A549 (cell line): ENCODE measurements around the gene TMEM95. TPM values are rescaled to one million over a fixed set of nuclear protein-coding genes. Genes with fewer than 3 reads are reported as not detected.
A peak's percentile ranks its signal among the peaks of the same experiment; 100 is the strongest.

ENCODE experiments used
- ATAC-seq, 2 experiments: fragments of 200-7000 bp in 1 of 2; fragments of >200 bp in 1 of 2; cut with Nextera tagmentation in 1 of 2; cut with Tn5 transposase in 1 of 2; 3 replicates each; pipeline versions ENCODE4 v1.8.0 to v1.9.1; 2018 to 2020; ENCODE audit warnings: mild to moderate bottlenecking in 1 of 2, moderate library complexity in 1 of 2
- CTCF ChIA-PET: fragments of 300-600 bp; sonication (Branson Sonifier 250); formaldehyde crosslinking; extraction: SDS; loops from one replicate; lab custom pipeline; 2021; ENCODE audit warnings: antibody characterized with exemption, inconsistent platforms; lab: Yijun Ruan, JAX
- POLR2A ChIA-PET: fragments of 350-600 bp; formaldehyde crosslinking; extraction: SDS; loops from one replicate; lab custom pipeline; 2021; ENCODE audit warnings: antibody characterized with exemption, inconsistent platforms; lab: Yijun Ruan, JAX
- DNase-seq, 2 experiments: peaks; one replicate each; pipeline versions ENCODE4 v3.0.0 to v3.0.0-alpha.2; 2011 to 2016; ENCODE audit warnings: low read depth in 1 of 2, low spot score in 1 of 2
- FAIRE-seq: peaks from 2 replicates; lab custom pipeline; 2011; peaks lifted over from hg19 to GRCh38; lab: Jason Lieb, UNC
- H3K27ac ChIP-seq, 2 experiments: fragments of >200 bp; sonication (Bioruptor Twin); formaldehyde crosslinking; 3 replicates each; pipeline ENCODE4 v1.5.1; 2016 to 2017
- H3K4me1 ChIP-seq: fragments of >200 bp; sonication (Bioruptor Twin); formaldehyde crosslinking; 3 replicates; pipeline ENCODE4 v1.6.1; 2016
- H3K4me2 ChIP-seq: fragments of >200 bp; sonication (Bioruptor Twin); formaldehyde crosslinking; 3 replicates; pipeline ENCODE4 v1.6.1; 2016
- H3K4me3 ChIP-seq: fragments of >200 bp; sonication (Bioruptor Twin); formaldehyde crosslinking; 3 replicates; pipeline ENCODE4 v1.5.1; 2016
- H3K9me3 ChIP-seq: fragments of >200 bp; sonication (Bioruptor Twin); formaldehyde crosslinking; 3 replicates; pipeline ENCODE4 v1.6.1; 2016
- CBX8 ChIP-seq: fragments of 200-600 bp; sonication (generic); IDR thresholded peaks from 2 replicates; pipeline ENCODE4 v1.6.1; 2016
- EHF ChIP-seq: fragments of 250-450 bp; sonication (Bioruptor Pico); IDR thresholded peaks from 2 replicates; pipeline ENCODE4 v1.5.0; 2020; ENCODE audit warnings: mild to moderate bottlenecking
- EP300 ChIP-seq, 2 experiments: fragments of >200 bp; sonication (Bioruptor Twin); formaldehyde crosslinking; IDR thresholded peaks; 2 replicates in 1 of 2; 3 replicates in 1 of 2; pipeline ENCODE4 v1.6.1; 2016 to 2017
- FOXS1 ChIP-seq: fragments of 250-450 bp; sonication (Bioruptor Pico); IDR thresholded peaks from 2 replicates; pipeline ENCODE4 v1.5.0; 2020; ENCODE audit warnings: mild to moderate bottlenecking, moderate library complexity
- HDAC2 ChIP-seq: fragments of 200-600 bp; sonication (generic); IDR thresholded peaks from 2 replicates; pipeline ENCODE4 v1.6.1; 2016
- HMGXB4 ChIP-seq: fragments of 250-450 bp; sonication (Bioruptor Pico); IDR thresholded peaks from 2 replicates; pipeline ENCODE4 v1.5.0; 2021; ENCODE audit warnings: mild to moderate bottlenecking, moderate library complexity, borderline replicate concordance
- HOXB13 ChIP-seq: fragments of 250-450 bp; sonication (Bioruptor Pico); IDR thresholded peaks from 2 replicates; pipeline ENCODE4 v1.5.0; 2020; ENCODE audit warnings: low read depth, mild to moderate bottlenecking, moderate library complexity
- JUN ChIP-seq, 2 experiments: fragments of >200 bp; sonication (Bioruptor Twin); formaldehyde crosslinking; IDR thresholded peaks; 2 replicates in 1 of 2; 3 replicates in 1 of 2; pipeline ENCODE4 v1.6.1; 2016 to 2017
- KDM1A ChIP-seq: fragments of 200-600 bp; sonication (generic); IDR thresholded peaks from 2 replicates; pipeline ENCODE4 v1.6.1; 2016; ENCODE audit warnings: low read depth, mild to moderate bottlenecking
- PHF8 ChIP-seq: fragments of 200-600 bp; sonication (generic); IDR thresholded peaks from 2 replicates; pipeline ENCODE4 v1.6.1; 2016; ENCODE audit warnings: low read depth, mild to moderate bottlenecking, antibody characterized with exemption, moderate library complexity, borderline replicate concordance
- POLR2A ChIP-seq: IDR thresholded peaks from 2 replicates; pipeline ENCODE4 v1.6.1; 2012; ENCODE audit warnings: mild to moderate bottlenecking, low read length
- RFX5 ChIP-seq: fragments of 450-650 bp; IDR thresholded peaks from 2 replicates; pipeline ENCODE4 v1.7.1; 2014; ENCODE audit warnings: antibody characterized with exemption, mild to moderate bottlenecking, moderate library complexity
- RNF2 ChIP-seq: fragments of 200-600 bp; sonication (generic); IDR thresholded peaks from 2 replicates; pipeline ENCODE4 v1.6.1; 2016; ENCODE audit warnings: low read depth, mild to moderate bottlenecking, antibody characterized with exemption, moderate library complexity, borderline replicate concordance
- TFCP2L1 ChIP-seq: fragments of 250-450 bp; sonication (Bioruptor Pico); IDR thresholded peaks from 2 replicates; pipeline ENCODE4 v1.5.0; 2021; ENCODE audit warnings: mild to moderate bottlenecking
- USF2 ChIP-seq: fragments of 450-650 bp; IDR thresholded peaks from 2 replicates; pipeline ENCODE4 v1.6.1; 2014; ENCODE audit warnings: antibody characterized with exemption
- ZFP36 ChIP-seq: fragments of 450-650 bp; IDR thresholded peaks from 2 replicates; pipeline ENCODE4 v1.6.1; 2014; ENCODE audit warnings: borderline replicate concordance; ENCODE audit not compliant: partially characterized antibody
- ZSCAN20 ChIP-seq: fragments of 250-450 bp; sonication (Bioruptor Pico); IDR thresholded peaks from 2 replicates; pipeline ENCODE4 v1.8.0; 2022; ENCODE audit warnings: mild to moderate bottlenecking, moderate library complexity
- WGBS: methylation state at CpG from one replicate; pipeline ENCODE4 v1.1.6; 2017; ENCODE audit errors: missing lambda C conversion rate; 5-methylcytosine and 5-hydroxymethylcytosine counted together
- polyA plus RNA-seq, 4 experiments: library from polyadenylated mRNA; depleted of rRNA in 3 of 4; stranded (reverse); fragments of >200 nt; fragmentation: RNase III in 1 of 4; extraction: RNeasy Plus Mini Kit Qiagen cat#74134 plus additional on column Dnase treatment in 1 of 4; gene quantifications; 2 replicates in 3 of 4; 3 replicates in 1 of 4; pipeline ENCODE4 v1.2.3, GENCODE V29; 2011 to 2017
- TF ChIP-seq, protein P1 (sequence below): fragments of 150-350 bp; IDR thresholded peaks from 2 replicates; pipeline ENCODE4 v1.6.1; 2014; ENCODE audit warnings: low read depth, mild to moderate bottlenecking, low read length
- TF ChIP-seq, protein P2 (sequence below): IDR thresholded peaks from 2 replicates; pipeline ENCODE4 v1.6.1; 2012
- TF ChIP-seq, protein P3 (sequence below): fragments of >200 bp; sonication (Bioruptor Twin); formaldehyde crosslinking; IDR thresholded peaks from 2 replicates; pipeline ENCODE4 v1.6.1; 2016
- TF ChIP-seq, protein P4 (sequence below): fragments of >200 bp; sonication (Bioruptor Twin); formaldehyde crosslinking; IDR thresholded peaks from 3 replicates; pipeline ENCODE4 v1.6.1; 2016

Gene TMEM95
- polyA plus RNA-seq, 2 of the 4 experiments (the other 2 are of a cell fraction), result not detected

DNA sequence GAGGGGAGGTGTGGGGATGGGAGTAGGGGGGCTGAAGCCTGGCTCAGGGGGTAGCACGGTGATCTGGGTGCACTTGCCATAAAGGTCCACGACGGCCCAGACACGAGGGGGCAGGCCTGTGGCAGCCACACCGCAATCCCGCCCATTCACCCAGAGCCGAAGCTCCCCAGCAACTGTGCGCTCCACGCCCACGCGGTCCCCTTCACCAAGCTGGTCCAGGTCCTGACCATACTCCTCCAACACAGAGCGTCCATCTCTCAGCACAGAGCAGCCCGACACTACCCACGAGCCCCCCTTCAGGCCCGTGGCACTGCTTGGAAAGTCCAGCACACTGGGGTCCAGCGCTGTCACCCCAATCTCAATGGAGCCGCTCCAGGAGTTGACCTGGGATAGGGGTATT, 27.5 kb upstream of the TMEM95 start:
- ChIA-PET POLR2A (no interaction called here), CTCF (interaction anchor here (0.9 to 23.9 kb wide), 12 partner anchors 7 to 281 kb away, joined by 3 to 433 read pairs (median 6); partner anchors contain the start of genes ACAP1, GPS2, SLC2A4 and TMEM95)
- no peak for ATAC-seq
- Histone ChIP-seq H3K4me1 (peaks cover 15% of the 10 kb centered on the region; the same call in 2 of the 3 replicates), H3K4me3 (no peak overlapping the region), H3K4me2 (peak overlapping the region; percentile 95), H3K27ac (no peak overlapping the region), H3K9me3 (no peaks in the 10 kb centered on the region)
- TF ChIP-seq POLR2A, result peak; percentile 4; the same call in 1 of the 2 replicates
- TF ChIP-seq, protein P1, sequence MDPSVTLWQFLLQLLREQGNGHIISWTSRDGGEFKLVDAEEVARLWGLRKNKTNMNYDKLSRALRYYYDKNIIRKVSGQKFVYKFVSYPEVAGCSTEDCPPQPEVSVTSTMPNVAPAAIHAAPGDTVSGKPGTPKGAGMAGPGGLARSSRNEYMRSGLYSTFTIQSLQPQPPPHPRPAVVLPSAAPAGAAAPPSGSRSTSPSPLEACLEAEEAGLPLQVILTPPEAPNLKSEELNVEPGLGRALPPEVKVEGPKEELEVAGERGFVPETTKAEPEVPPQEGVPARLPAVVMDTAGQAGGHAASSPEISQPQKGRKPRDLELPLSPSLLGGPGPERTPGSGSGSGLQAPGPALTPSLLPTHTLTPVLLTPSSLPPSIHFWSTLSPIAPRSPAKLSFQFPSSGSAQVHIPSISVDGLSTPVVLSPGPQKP, result no peak
- no peak for DNase-seq
- 94% methylated on average over 17 of the region's 17 CpGs for WGBS
- FAIRE-seq, result no peak

DNA sequence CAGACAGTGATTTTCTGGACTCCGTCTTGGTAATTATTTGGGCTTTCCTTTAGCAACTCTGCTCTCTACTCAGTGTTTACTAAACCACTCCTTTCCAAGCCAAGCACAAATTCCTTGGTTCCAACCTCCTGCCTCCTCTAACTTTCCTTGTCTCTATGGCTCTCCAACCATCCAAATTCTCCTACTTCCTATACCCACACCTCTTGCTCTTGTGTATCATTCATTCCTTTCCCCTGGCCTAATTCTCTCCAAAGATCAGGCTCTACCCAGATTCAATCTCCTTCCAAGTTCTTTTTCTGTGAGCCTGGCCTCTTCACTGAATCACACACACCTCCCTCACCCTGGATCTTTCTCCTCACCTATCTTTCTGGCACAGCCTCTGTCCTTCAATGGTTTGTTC, 26.9 kb upstream of the TMEM95 start:
- Histone ChIP-seq H3K4me1 (peaks cover 15% of the 10 kb centered on the region; the same call in 2 of the 3 replicates), H3K4me3 (peak overlapping the region; percentile 81; the same call in 2 of the 3 replicates), H3K27ac (peak overlapping the region in 1 of 2 experiments; percentile 98; a peak in 3 of 6 replicates), H3K9me3 (no peaks in the 10 kb centered on the region), H3K4me2 (peak overlapping the region; percentile 95)
- 94% methylated on average over 1 of the region's 1 CpG for WGBS
- POLR2A ChIA-PET, result no interaction called here
- no peak for TF ChIP-seq KDM1A
- TF ChIP-seq HOXB13 (CRISPR knock-in tag), result no peak
- TF ChIP-seq HDAC2, result no peak
- no peak for TF ChIP-seq TFCP2L1
- no peak for TF ChIP-seq EP300 (IDR thresholded peaks at IDR 0.05)
- no peak for TF ChIP-seq CBX8
- ATAC-seq, result no peak
- no peak for DNase-seq
- no peak for FAIRE-seq
- CTCF ChIA-PET, result interaction anchor here (0.8 to 23.9 kb wide), 6 partner anchors 8 to 48 kb away, joined by 3 to 433 read pairs (median 6); partner anchors contain the start of genes ACAP1, SLC2A4 and TMEM95

DNA sequence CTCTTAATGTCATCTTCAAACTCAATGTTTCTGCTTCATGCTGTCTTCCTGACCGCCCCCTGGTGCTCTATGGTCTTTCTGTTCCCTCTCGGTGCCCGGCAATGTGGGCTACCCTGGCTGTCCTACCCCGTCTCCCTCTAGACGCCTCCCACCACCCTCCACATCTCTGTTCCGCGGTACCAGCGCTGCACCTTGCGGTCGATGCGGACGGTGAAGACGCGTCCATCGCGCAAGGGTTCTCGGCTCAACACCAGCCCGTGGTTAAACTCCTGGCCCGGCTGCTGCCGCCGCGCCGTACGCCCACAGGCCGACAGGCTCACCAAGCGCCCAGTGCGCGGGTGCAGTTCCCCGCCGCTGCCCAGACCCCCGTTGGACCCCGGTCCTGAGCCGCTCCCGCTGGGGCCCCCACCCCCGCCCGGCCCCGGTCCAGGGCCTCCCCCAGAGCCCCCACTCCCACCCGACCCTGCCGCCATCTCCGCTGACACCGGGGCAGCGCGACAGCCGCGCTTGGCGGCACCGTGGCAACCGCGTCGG, 26.0 kb upstream of the TMEM95 start, which contains the start of gene NEURL4:
Gene NEURL4 (minus strand): TSS at position 496 of the 534 bp plus-strand sequence. CDS start 23 bp downstream, at position 473.
- ChIA-PET POLR2A (interaction anchor here (0.9 to 1.6 kb wide), 9 partner anchors 9 to 231 kb away, joined by 3 to 22 read pairs (median 5); partner anchors contain the start of genes GPS2 and PLSCR3), CTCF (interaction anchor here (0.8 to 23.9 kb wide), 10 partner anchors 9 to 283 kb away, joined by 3 to 433 read pairs (median 7); partner anchors contain the start of genes ACAP1, SENP3 and SLC2A4)
- peak in 1 of 2 experiments; percentile 44 for DNase-seq
- ATAC-seq, result peak; percentile 50 to 63
- Histone ChIP-seq H3K4me1 (peaks cover 15% of the 10 kb centered on the region; the same call in 2 of the 3 replicates), H3K4me2 (peak within 1 kb of the TSS; percentile 95), H3K9me3 (no peaks in the 10 kb centered on the region), H3K4me3 (peak within 1 kb of the TSS; percentile 81), H3K27ac (peak within 1 kb of the TSS; percentile 89 to 98)
- TF ChIP-seq POLR2A (peak; percentile 56), PHF8 (peak; percentile 53; the same call in 1 of the 2 replicates)
- TF ChIP-seq, protein P2, sequence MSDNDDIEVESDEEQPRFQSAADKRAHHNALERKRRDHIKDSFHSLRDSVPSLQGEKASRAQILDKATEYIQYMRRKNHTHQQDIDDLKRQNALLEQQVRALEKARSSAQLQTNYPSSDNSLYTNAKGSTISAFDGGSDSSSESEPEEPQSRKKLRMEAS, result no peak
- no peak for FAIRE-seq
- WGBS, result 2% methylated on average over 30 of the region's 50 CpGs

DNA sequence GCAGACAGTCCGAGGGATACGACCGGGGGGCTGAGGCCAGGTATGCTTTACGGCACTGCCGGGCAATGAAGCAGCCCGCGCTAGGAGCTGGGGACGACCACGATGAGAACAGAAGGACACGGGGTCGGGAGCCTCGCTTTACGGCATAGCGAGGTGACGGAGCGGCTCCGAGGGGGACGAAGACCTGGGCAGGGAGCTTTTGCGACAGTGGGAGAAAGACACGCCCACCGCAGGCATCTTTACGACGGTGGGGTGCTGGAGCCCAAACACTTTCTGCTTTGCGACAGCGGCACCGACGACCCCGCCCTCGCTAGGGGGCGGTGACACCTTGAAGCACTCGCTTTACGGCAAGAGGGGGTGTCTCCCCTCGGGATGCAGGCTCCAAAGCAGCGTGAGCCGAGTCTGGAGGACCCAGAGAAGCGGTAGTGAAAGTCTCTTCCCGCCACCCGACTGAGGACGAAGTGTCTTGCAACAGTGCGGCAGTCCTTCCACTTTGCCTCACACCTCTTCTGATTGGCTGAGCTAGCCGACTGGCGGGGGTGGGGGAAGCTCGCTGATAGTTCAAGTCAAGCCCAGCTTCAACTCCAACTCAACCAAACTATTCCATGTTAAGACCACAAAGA, 25.5 kb upstream of the TMEM95 start:
- Histone ChIP-seq H3K4me1 (peaks cover 15% of the 10 kb centered on the region; the same call in 2 of the 3 replicates), H3K4me3 (peak overlapping the region; percentile 81), H3K4me2 (peak overlapping the region; percentile 56), H3K27ac (peak overlapping the region; percentile 89 to 98), H3K9me3 (no peaks in the 10 kb centered on the region)
- peak; percentile 89 for FAIRE-seq
- CTCF ChIA-PET, result interaction anchor here (1.0 to 23.9 kb wide), 11 partner anchors 9 to 284 kb away, joined by 3 to 433 read pairs (median 7); partner anchors contain the start of genes ACAP1, KCTD11, SENP3 and SLC2A4
- peak; percentile 99 to 100 for DNase-seq
- POLR2A ChIA-PET, result interaction anchor here (0.9 to 1.6 kb wide), 12 partner anchors 9 to 231 kb away, joined by 3 to 22 read pairs (median 5); partner anchors contain the start of genes GPS2, PLSCR3 and TMEM256
- ATAC-seq, result peak; percentile 62 to 82
- WGBS, result under 1% methylated on average over 38 of the region's 43 CpGs
- TF ChIP-seq PHF8 (0 out of 2 replicates have a peak, but pooled peaks have one; percentile 30), ZSCAN20 (CRISPR knock-in tag) (no peak), ZFP36 (no peak), USF2 (peak; percentile 29; the same call in 1 of the 2 replicates), JUN (IDR thresholded peaks at IDR 0.05) (peak; percentile 62 to 66; a peak in 4 of 5 replicates), HMGXB4 (CRISPR knock-in tag) (no peak), EHF (CRISPR knock-in tag) (no peak), RNF2 (no peak), RFX5 (no peak), FOXS1 (CRISPR knock-in tag) (no peak)
- TF ChIP-seq, protein P3, sequence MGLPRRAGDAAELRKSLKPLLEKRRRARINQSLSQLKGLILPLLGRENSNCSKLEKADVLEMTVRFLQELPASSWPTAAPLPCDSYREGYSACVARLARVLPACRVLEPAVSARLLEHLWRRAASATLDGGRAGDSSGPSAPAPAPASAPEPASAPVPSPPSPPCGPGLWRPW, result no peak
- TF ChIP-seq, protein P4, sequence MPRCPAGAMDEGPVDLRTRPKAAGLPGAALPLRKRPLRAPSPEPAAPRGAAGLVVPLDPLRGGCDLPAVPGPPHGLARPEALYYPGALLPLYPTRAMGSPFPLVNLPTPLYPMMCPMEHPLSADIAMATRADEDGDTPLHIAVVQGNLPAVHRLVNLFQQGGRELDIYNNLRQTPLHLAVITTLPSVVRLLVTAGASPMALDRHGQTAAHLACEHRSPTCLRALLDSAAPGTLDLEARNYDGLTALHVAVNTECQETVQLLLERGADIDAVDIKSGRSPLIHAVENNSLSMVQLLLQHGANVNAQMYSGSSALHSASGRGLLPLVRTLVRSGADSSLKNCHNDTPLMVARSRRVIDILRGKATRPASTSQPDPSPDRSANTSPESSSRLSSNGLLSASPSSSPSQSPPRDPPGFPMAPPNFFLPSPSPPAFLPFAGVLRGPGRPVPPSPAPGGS, result 0 out of 3 replicates have a peak, but pooled peaks have one; percentile 14
